NCI-H1417 (cell line): ENCODE data around the gene KHSRP.

Experiments
- DNase-seq, 3 experiments: peaks; one replicate each; lab custom pipeline; 2025; lab: John Stamatoyannopoulos, UW

The KHSRP gene, protein sequence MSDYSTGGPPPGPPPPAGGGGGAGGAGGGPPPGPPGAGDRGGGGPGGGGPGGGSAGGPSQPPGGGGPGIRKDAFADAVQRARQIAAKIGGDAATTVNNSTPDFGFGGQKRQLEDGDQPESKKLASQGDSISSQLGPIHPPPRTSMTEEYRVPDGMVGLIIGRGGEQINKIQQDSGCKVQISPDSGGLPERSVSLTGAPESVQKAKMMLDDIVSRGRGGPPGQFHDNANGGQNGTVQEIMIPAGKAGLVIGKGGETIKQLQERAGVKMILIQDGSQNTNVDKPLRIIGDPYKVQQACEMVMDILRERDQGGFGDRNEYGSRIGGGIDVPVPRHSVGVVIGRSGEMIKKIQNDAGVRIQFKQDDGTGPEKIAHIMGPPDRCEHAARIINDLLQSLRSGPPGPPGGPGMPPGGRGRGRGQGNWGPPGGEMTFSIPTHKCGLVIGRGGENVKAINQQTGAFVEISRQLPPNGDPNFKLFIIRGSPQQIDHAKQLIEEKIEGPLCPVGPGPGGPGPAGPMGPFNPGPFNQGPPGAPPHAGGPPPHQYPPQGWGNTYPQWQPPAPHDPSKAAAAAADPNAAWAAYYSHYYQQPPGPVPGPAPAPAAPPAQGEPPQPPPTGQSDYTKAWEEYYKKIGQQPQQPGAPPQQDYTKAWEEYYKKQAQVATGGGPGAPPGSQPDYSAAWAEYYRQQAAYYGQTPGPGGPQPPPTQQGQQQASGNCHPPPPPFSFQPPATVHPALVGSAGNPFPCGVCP

DNA sequence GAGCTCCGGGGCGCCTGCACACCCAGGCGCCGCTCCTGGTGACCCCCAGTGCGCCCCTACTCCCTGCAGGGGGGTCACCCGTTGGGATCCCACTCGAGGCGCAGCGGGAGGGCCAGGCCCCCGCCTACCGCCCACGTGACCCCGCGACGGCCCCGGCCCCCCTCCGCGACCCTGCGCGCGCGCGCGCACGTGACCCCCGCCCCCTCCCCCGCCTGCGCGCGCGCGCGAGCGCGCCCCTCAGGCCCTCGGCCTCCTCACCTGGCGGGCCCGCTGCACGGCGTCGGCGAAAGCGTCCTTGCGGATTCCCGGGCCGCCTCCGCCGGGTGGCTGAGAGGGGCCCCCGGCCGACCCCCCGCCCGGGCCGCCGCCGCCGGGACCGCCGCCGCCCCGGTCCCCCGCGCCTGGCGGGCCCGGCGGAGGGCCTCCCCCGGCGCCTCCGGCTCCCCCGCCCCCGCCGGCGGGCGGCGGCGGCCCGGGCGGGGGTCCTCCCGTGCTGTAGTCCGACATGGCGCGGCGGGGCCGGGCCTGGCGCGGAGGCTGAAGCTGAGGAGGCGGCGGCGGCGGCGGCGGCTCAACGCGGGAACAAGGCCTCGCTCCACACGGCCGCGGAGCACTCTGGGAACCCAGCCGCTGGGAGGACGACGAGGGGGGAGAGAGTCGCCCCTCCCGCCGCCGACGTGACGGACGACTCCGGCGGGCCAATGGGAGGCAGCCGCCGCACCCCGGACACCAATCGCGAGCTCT is at the start of gene KHSRP:
Gene KHSRP, minus strand, starts transcription at position 617 of the 744 bp plus-strand sequence. Its CDS starts 110 bp downstream, at position 507.
- peak in 2 of 3 experiments; percentile 41 to 57 for DNase-seq

DNA sequence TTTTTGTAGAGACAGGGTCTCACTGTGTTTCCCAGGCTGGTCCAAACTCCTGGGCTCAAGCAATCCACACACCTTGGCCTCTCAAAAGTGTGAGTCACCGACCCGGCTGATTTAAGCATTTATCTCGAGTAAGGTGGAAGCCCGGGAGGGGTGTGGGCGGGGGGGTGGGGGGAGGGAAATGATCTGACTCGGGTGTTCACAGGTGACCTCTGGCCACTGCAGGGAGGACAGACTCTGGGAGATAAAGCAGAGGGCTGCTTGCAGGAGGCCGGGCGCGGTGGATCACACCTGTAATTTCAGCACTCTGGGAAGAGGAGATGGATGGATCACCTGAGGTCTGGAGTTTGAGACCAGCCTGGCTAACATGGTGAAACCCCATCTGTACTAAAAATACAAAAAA is 49.0 kb upstream of the KHSRP start:
- DNase-seq = no peak

DNA sequence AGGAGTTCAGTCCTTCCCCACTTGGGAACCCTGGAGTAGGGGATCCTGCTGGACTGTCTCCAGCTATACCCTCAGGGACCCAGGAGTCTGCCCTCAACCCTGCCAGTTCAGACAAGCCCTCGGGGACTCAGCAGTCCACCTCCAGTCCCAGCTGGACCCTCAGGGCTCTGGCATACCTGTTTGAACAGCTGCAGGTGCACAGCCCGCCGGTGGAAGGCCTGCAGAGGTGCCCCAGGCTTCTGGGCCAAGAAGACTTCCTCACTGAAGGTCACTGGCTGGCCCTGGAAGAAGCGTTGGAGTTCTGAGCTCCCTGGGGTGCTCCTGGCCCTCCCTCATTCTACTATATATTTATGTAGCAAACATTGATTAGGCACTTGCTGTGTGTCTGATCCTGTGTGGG is 48.1 kb upstream of the KHSRP start:
- DNase-seq = peak in 1 of 3 experiments; percentile 26

DNA sequence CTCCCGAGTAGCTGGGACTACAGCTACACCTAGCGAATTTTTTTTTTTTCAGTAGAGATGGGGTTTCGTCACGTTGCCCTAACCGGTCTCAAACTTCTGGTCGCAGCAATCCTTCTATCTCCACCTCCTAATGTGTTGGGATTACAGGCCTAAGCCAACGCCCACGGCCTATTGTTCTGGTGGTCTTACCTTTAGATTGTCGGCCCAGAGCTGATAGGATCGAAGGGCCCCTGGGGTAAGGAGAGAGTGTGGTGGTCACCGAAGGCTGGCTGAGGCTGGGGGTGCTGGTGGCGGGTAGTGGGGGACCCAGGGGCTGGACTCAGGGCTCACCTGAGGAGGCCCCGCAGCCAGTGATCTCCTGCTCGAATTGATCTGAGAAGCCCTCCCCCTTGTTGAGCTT is 46.5 kb upstream of the KHSRP start:
- no peak for DNase-seq

DNA sequence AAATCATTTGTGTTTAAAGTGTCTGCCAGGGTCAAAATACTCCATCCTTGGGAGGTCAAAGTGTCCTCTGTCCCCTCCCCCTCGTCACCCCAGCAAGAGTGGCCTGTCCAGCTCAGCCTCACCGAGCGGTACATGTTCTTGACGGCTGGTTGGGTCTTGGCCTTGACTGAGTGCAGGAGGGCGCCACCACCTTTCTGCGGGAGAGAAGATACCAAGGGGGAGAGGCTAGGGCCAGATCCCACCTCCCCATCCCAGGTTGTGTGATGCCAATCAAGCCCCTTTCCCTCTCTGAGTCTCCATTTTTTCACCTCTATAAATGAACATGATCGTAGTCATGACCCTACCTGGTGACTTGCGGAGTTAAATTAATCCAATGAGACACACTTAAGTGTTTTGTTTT is 45.6 kb upstream of the KHSRP start:
- no peak for DNase-seq

DNA sequence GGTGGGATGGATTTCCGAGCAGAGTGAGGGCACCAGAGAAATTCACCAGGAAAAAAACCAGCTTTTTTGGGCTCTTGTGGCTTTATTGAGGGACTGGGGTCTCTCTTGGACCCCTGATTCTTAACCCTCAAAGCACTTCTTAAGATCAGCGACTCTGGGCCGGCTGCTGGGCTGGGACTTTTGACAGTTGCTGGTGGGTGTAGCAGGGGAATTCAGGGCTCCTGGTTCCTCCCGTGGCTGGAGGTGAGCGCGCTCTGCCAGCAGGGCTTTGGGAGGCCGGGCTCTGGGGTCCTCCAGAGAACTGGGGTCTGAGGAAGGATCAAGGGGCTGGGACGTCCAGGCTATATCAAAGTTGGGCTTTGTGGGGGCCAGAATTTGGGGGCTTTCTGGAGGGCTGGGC is 42.8 kb upstream of the KHSRP start:
- no peak for DNase-seq

DNA sequence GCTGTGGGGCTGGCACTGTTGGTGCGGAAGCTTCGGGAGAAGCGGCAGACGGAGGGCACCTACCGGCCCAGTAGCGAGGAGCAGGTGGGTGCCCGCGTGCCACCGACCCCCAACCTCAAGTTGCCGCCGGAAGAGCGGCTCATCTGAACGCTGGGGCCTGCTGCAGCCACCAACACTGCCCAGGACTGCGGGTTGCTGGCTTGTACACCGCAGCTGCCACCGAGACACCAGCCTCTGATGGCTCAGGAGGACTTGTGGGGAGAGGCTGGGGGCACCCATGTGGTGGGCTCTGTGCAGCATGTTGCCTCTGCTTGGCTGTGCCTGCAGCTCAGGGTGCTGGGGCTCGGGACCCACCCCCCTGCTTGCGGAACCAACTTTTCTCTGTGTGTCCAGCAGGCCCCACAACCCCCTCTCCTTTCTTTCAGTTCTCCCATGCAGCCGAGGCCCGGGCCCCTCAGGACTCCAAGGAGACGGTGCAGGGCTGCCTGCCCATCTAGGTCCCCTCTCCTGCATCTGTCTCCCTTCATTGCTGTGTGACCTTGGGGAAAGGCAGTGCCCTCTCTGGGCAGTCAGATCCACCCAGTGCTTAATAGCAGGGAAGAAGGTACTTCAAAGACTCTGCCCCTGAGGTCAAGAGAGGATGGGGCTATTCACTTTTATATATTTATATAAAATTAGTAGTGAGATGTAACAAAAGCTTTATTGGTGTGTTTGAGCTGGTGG is 42.1 kb upstream of the KHSRP start:
- no peak for DNase-seq

DNA sequence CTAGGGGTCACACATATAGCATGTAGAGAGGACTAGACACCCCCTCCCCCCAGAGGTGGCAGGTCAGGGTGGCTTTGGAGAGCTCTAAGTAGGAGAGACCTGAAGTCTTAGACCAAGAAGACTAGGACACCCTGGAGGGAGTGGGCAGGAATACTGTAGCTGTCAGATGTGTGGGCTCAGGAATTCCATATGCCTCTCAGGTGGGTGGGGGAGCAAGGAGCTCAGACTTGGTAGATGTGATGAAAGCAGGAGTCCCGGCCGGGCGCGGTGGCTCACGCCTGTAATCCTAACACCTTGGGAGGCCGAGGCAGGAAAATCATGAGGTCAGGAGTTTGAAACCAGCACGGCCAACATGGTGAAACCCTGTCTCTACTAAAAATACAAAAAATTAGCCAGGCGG is 41.1 kb upstream of the KHSRP start:
- DNase-seq = no peak

DNA sequence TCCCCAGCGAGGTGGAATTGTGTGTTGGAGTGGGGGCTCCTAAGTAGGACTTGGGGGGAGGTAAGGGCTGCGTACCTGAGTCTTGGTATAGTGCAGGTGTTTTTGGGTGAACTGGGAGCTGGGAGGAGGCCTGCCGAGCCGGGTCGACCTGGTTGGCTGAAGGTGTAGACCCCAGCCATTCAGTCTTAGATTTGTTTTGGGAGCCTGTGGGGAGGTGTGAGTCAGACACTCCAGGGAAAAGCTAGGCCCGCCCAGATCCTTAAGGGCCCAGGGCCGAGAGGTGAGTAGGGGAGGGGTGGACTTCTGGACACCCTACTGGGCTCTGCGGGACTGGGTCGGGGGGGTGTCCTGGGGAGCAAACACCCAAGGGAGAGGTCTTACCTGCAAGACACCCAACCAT is 40.4 kb upstream of the KHSRP start:
- DNase-seq = no peak

DNA sequence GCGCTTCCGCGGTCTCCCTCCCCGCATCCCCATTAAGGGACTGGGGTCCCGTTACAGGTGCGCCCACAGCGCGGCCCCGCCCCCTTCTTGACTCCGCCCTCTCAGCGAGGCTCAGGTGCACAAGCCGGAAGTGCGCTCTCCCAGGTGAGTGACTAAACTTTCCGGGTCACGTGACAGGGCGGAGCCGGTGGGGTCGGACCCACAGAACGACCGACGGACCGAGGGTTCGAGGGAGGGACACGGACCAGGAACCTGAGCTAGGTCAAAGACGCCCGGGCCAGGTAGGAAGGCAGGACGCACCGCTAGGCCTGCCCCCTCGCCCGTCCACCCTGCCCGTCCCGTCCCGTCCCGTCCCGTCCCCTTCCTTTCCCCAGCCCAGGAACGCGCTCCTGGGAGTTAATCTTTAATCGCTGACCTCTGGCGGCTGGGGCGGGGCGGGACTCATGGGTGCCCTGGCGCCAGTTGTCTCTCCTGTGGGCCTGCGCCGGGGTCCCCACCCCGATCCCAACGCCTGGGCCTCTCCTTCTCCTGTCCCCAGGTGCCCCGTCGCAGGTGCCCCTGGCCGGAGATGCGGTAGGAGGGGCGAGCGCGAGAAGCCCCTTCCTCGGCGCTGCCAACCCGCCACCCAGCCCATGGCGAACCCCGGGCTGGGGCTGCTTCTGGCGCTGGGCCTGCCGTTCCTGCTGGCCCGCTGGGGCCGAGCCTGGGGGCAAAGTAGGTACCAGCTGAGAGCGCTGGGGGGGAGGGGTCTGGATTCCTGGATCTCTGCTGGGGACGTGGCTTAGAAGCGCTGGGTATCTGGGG is 39.7 kb upstream of the KHSRP start, which contains the start of gene CRB3:
Gene CRB3, plus strand, starts transcription at position 202 of the 804 bp plus-strand sequence. Its CDS starts 431 bp downstream, at position 633.
- DNase-seq = peak; percentile 81 to 86 (median 85)

DNA sequence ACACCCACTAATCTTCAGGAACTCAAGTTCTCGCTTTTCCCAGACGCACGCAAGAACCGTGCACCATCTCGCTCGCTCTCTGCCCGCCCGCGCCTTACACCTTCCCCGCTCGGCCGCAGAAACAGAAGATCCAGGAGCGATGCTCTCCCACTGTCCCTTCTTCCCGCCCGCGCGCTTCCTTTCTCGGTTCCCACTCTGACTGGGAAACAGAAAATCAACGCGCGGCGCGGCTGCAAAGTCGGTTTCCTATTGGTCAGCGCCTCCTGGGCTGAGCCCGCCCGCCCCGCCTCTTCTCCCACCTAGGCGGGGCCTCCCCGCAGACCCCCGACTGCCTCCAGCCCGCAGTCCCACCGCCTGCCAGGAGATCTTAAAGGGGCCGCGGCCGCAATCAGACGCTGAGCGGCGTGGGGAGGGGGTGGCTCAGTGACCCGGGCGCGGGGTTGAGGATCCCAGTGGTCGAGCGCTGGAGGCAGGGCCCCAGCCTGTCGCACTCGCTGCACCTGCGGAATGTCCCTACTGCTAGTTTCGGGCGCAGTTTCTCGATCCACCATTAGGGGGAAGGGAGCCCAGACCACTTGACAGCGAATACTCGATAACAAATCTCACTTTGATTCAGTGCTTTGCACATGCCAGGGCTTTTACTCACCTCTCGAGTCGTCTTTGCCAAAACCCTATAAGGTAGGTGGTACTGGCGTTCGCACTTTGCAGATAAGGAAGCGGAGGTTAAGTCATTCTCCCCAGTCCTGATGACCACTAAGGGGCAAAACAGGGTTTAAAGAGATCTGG is 35.7 kb upstream of the KHSRP start:
- peak; percentile 96 to 99 (median 99) for DNase-seq

DNA sequence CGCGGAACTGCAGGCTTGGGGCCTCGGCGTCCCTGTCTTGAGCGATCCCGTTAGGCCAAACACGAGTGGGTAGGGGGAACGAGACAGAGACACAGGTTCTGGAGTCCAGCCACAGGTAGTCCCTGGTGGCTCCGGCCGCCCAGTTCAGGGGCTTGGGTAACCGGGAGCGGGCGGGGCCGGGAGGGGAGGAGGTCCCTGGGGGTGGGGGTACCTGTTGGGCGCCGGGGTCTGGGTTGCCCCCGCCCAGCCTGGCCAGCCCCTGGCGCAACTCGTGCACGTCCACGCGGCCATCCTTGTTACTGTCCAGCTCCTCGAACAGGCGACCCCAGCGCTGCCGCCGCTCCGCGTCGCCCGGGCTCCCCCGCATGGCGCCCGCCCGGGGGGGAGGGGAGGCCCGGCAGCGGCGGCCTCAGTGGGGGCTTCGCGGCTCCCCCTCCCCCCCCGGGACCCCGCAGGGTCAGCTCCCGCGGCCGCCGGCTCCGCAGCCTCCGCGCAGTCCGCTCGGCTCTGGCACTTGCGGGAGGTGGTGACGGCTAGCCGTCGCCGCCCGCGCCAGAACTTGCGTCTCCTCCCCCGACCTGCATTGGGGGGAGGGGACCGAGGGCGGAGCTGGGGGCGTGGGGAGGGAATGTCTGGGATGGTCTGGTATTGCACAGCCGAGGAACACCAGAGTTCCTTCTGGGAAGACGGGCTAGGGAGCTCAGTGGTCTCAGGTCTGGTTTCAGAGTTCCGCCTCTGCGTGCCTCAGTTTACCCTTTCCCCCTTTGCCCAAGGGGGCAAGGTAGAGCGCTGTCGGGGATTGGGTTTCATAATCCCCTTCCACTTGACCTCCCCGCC is 34.9 kb upstream of the KHSRP start, which contains the start of gene SLC25A23:
Gene SLC25A23, minus strand, starts transcription at position 531 of the 837 bp plus-strand sequence. Its CDS starts 164 bp downstream, at position 367.
- peak; percentile 59 to 85 (median 78) for DNase-seq

DNA sequence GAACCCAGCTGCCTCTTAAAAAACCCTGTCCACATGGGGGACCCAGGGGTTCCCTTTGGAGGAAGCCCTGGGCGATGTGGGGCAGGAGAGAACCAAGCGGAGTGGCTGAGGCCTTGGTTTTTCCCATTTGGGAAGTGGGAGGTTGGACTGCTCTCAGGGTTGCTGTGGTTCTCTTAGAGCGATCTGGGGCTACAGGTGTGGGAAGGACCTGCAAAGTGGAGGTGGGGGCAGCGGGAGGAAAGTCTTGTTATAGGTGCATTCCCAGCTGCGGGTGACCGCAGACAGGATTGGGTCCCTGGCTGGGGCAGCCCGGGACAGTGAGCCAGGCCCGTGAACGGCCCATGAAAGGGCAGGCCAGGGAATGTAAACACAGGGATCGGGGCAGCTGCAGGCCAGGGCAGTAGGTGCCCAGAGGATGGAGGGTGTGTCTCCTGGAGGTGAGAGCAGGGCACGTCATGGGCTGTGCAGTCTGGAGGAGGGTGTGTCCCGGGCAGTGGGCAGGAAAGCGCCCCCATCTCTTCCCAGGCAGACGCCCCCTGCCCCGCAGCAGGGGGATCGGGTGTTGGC is 34.2 kb upstream of the KHSRP start:
- no peak for DNase-seq

DNA sequence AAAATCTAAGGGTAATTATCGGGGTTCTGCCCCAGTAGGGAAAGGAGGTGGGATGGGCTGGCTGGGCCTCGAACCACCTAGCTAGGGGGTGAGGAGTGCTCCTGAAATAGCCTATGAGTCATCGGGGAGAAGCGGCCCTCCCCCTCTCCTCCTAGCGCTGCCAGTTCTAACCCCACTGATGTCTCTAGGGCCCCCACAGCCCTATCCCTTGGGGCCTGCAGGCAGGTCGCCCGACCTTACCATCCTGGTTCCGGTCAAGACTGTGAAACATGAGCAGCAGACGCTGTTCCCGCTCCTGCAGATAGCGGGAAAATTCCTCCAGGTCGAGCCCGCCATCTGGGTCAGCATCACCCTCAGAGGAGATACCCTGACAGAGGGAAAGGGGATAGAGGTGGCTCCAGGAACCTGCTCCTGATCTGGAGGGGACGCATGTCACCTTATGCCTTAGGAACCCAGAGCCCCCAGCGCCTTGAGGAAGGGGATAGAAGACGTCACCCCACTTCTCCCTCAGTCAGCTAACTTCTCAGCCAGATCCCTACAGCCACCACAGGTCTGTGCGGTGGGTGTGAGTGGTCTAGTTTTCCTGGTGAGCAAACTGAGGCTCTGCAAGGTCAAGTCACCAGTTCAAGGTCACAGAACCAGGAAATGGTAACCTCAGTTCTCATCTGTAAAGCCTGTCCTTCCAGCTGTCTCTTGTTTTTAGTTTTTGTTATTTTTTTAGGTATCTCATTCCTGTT is 33.5 kb upstream of the KHSRP start:
- DNase-seq = no peak

DNA sequence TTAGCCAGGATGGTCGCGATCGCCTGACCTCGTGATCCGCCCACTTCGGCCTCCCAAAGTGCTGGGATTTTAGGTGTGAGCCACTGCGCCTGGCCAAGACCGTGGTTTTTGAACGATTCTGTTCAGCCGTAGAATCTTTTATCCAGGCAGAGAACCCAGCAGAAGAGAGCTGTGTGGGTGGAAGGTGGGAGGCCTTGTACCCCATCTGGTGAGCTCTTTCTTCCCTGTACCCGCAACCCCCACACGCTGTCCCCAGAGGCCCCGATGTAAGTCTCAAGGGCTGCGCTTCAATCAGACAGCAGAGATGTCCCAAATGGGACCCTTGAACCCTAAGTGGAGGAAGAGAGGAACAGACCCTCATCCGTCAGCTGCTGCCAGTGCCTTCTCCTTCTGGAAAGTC is 31.3 kb upstream of the KHSRP start:
- no peak for DNase-seq

DNA sequence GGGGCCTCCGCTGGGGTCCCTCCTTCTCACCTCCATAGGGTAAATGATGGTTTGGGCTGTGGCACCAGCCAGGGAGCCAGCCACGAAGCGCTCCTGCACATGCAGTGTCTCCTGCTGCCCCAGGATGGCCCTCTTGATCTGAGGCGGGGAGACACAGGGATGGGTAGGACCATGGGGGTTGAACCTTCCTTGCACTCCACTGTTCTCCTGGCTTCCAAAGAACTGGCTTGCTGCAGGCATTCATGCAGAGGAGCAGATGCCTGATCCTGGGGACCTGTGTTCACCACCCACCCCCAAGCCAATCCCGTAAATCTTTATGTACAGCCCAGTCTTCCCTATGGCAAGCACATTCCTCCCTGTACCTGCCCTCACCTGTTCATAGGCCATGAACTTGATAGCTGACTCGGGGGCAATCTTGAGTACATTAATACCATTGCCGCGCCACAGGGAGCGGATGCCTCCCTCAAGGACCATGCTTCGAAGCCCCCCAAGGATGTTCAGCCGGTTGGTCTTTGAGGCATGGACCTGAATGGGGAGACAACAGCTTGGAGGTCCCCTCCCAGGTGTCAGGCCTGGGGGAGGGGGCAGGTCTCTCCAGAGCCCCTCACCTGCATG is 29.4 kb upstream of the KHSRP start:
- DNase-seq = no peak

DNA sequence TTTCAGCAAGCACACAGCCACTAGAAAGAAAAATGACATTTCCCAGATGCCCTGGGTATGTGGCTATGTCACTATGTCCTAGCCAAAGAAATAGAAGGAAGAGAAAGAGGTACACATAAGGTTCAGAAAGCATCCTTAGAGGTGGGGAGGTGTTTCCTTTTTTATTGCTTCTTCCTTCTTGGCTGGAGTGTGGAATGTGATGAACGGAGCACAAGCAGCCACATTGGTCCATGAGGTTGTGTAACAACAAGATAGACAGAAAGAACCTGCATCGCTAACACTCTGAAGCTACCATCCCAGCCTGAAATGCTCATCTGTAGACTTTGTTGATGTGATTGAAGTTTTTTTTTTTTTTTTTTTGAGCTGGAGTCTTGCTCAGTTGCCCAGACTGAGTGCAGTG is 28.3 kb upstream of the KHSRP start:
- no peak for DNase-seq

DNA sequence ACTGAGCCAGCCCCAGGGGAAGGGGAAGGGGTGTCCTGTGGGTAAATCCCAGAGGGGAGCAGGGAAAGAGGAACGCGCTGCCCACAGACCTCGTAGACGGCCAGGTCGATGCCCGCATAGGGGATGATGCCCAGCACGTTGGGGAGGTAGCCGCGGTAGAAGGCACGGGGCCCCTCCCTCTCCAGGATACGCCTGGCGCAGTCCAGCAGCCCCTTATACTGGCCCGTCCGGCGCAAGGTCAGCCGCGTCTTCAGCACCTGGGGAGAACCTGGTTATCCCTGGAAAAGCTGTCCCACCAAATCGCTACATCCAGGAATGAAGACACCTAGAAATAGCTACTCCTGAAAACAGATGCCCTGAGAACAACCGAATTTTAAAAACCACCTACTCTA is 27.6 kb upstream of the KHSRP start:
- DNase-seq = no peak
